T-cell (primary cell): ENCODE results near the gene NPHP4. TPM values are rescaled to one million over a fixed set of nuclear protein-coding genes. Genes with fewer than 3 reads are reported as not detected.

Experiments used
- ATAC-seq, 4 experiments: fragments of 200-7000 bp in 3 of 4; fragments of 150-1000 bp in 1 of 4; cut with Tn5 transposase; replicated peaks in 1 of 4; 1 replicate in 3 of 4; 2 replicates in 1 of 4; pipeline ENCODE4 v1.10.0; 2021; ENCODE audit warnings: moderate library complexity in 3 of 4, mild to moderate bottlenecking in 2 of 4, moderate number of reproducible peaks in 1 of 4
- CTCF ChIA-PET, 2 donors: fragments of 300-600 bp; sonication (Branson Sonifier 250); formaldehyde crosslinking; loops; one replicate each; lab custom pipeline; 2022; ENCODE audit warnings: antibody characterized with exemption in 2 of 2; lab: Charles Lee
- POLR2A ChIA-PET, 2 donors: fragments of 300-600 bp; sonication (Branson Sonifier 250); formaldehyde crosslinking; loops; one replicate each; lab custom pipeline; 2022; ENCODE audit warnings: antibody characterized with exemption in 2 of 2; lab: Charles Lee
- DNase-seq, 35 experiments: peaks; one replicate each; pipeline versions ENCODE4 v3.0.0 to v3.0.0-alpha.2; 2013 to 2023
- H3K27ac ChIP-seq: one replicate; pipeline ENCODE4 v1.5.1; 2013; ENCODE audit warnings: low read length
- H3K27me3 ChIP-seq, 2 experiments: replicated peaks in 1 of 2; 1 replicate in 1 of 2; 2 replicates in 1 of 2; pipeline versions ENCODE4 v1.6.1 to v1.7.0; 2013; ENCODE audit warnings: low read length in 1 of 2, mixed read lengths in 1 of 2; ENCODE audit not compliant: control insufficient read depth in 2 of 2, insufficient read depth in 2 of 2; ENCODE audit errors: extremely low read depth in 1 of 2
- H3K36me3 ChIP-seq, 2 donors: 1 replicate in 1 of 2; 2 replicates in 1 of 2; pipeline versions ENCODE4 v1.6.1 to v1.7.0; 2013; ENCODE audit warnings: low read length in 1 of 2; ENCODE audit not compliant: control insufficient read depth in 2 of 2, insufficient read depth in 1 of 2; ENCODE audit errors: extremely low read depth in 1 of 2
- H3K4me1 ChIP-seq, 2 experiments: 1 replicate in 1 of 2; 2 replicates in 1 of 2; pipeline versions ENCODE4 v1.6.1 to v1.7.0; 2013; ENCODE audit warnings: low read length in 2 of 2, mixed read lengths in 1 of 2; ENCODE audit not compliant: insufficient read depth in 2 of 2, control insufficient read depth in 1 of 2; ENCODE audit errors: extremely low read depth in 1 of 2
- H3K4me3 ChIP-seq, 2 donors: 1 replicate in 1 of 2; 2 replicates in 1 of 2; pipeline versions ENCODE4 v1.5.1 to v1.7.0; 2013; ENCODE audit warnings: mild to moderate bottlenecking in 2 of 2, low read length in 1 of 2, moderate library complexity in 1 of 2; ENCODE audit not compliant: control insufficient read depth in 1 of 2; ENCODE audit errors: extremely low read depth in 1 of 2
- H3K9me3 ChIP-seq: 2 replicates; pipeline ENCODE4 v1.7.0; 2013
- H3K27ac Mint-ChIP-seq, 2 donors: one replicate each; pipeline ENCODE4 v1.8.0; 2020 to 2021; ENCODE audit warnings: mild to moderate bottlenecking in 2 of 2, mixed read lengths in 2 of 2
- H3K27me3 Mint-ChIP-seq, 2 donors: one replicate each; pipeline ENCODE4 v1.8.0; 2021 to 2022; ENCODE audit warnings: mixed read lengths in 2 of 2
- H3K36me3 Mint-ChIP-seq: one replicate; pipeline ENCODE4 v1.8.0; 2021; ENCODE audit warnings: mixed read lengths
- H3K4me1 Mint-ChIP-seq, 3 donors: one replicate each; pipeline ENCODE4 v1.8.0; 2020 to 2022; ENCODE audit warnings: mixed read lengths in 3 of 3, mild to moderate bottlenecking in 1 of 3
- H3K4me3 Mint-ChIP-seq, 3 donors: one replicate each; pipeline ENCODE4 v1.8.0; 2020 to 2022; ENCODE audit warnings: mild to moderate bottlenecking in 3 of 3, mixed read lengths in 3 of 3, moderate library complexity in 3 of 3
- H3K9me3 Mint-ChIP-seq, 3 donors: one replicate each; pipeline ENCODE4 v1.8.0; 2020 to 2022; ENCODE audit warnings: mixed read lengths in 3 of 3
- WGBS: methylation state at CpG from one replicate; pipeline ENCODE4 v1.1.5; 2013; ENCODE audit warnings: missing lambda C conversion rate; ENCODE audit not compliant: insufficient coverage; 5-methylcytosine and 5-hydroxymethylcytosine counted together
- total RNA-seq, 35 experiments: library from RNA in 6 of 35; stranded (reverse) in 6 of 35; fragments of 120-200 nt in 1 of 35; gene quantifications; one replicate each; pipeline versions ENCODE4 v1.2.1 to v1.2.4 and lab custom pipeline; 2013 to 2026

NPHP4 gene
- total RNA-seq, 5 donors from 2014 or later (not counting 1 experiment from before 2014, with no cell fraction given): 9.0 to 10.5 (median 9.8) TPM

- Histone ChIP-seq H3K9me3 (no peaks in the 10 kb centered on the region), H3K4me3 (no peak overlapping the region), H3K4me1 (peaks cover 0 to 51% of the 10 kb centered on the region in 2 experiments), H3K27me3 (no peaks in the 10 kb centered on the region), H3K36me3 (peaks cover 0 to 9% of the 10 kb centered on the region in 2 donors), H3K27ac (no peak overlapping the region)
- Mint-ChIP-seq H3K4me3 (no peak overlapping the region), H3K4me1 (peaks cover 6 to 32% (median 29%) of the 10 kb centered on the region in 3 donors), H3K27ac (no peak overlapping the region), H3K27me3 (no peaks in the 10 kb centered on the region), H3K9me3 (no peaks in the 10 kb centered on the region), H3K36me3 (peaks cover 4% of the 10 kb centered on the region)
- CTCF ChIA-PET: no interaction called here
- POLR2A ChIA-PET: no interaction called here
- ATAC-seq (no peak), DNase-seq (no peak)
- WGBS: 99% methylated on average over 7 of the region's 11 CpGs
These were observed 15.8 kb upstream of the NPHP4 start for GRCh38 chr1:6008084-6008415.

- H3K4me3 Mint-ChIP-seq: peak overlapping the region in 1 of 3 donors; percentile 39
- peak in 2 of 4 experiments; percentile 76 to 82 for ATAC-seq
- H3K36me3 ChIP-seq: peaks cover 3 to 11% of the 10 kb centered on the region in 2 donors
These were observed 15.3 kb upstream of the NPHP4 start for GRCh38 chr1:6007318-6008083.

GRCh38 chr1:6006882-6007281, 14.7 kb upstream of the NPHP4 start:
- ATAC-seq (no peak), DNase-seq (no peak)
- Mint-ChIP-seq H3K27ac (no peak overlapping the region), H3K4me3 (peak overlapping the region in 1 of 3 donors; percentile 39), H3K27me3 (no peaks in the 10 kb centered on the region), H3K9me3 (no peaks in the 10 kb centered on the region), H3K4me1 (peaks cover 6 to 38% (median 35%) of the 10 kb centered on the region in 3 donors), H3K36me3 (peaks cover 4% of the 10 kb centered on the region)
- H3K36me3 ChIP-seq: peaks cover 3 to 11% of the 10 kb centered on the region in 2 donors
- no peak overlapping the region for H3K27ac ChIP-seq
- no peaks in the 10 kb centered on the region for H3K9me3 ChIP-seq
- H3K4me3 ChIP-seq: peak overlapping the region in 1 of 2 donors; percentile 9
- H3K4me1 ChIP-seq: peaks cover 0 to 55% of the 10 kb centered on the region in 2 experiments
- ChIA-PET POLR2A (no interaction called here), CTCF (no interaction called here)
- 89% methylated on average over 10 of the region's 12 CpGs for WGBS
- H3K27me3 ChIP-seq: no peaks in the 10 kb centered on the region

More at GRCh38 chr1:6007318-6008083, 15.3 kb upstream of the NPHP4 start:
- Histone ChIP-seq H3K27me3 (no peaks in the 10 kb centered on the region), H3K27ac (no peak overlapping the region), H3K4me3 (peak overlapping the region in 1 of 2 donors; percentile 9), H3K4me1 (peaks cover 0 to 50% of the 10 kb centered on the region in 2 experiments), H3K9me3 (no peaks in the 10 kb centered on the region)
- CTCF ChIA-PET: no interaction called here
- POLR2A ChIA-PET: no interaction called here
- Mint-ChIP-seq H3K9me3 (no peaks in the 10 kb centered on the region), H3K27me3 (no peaks in the 10 kb centered on the region), H3K27ac (no peak overlapping the region), H3K4me1 (peaks cover 6 to 33% (median 30%) of the 10 kb centered on the region in 3 donors), H3K36me3 (peaks cover 4% of the 10 kb centered on the region)
- DNase-seq: peak in 3 of 35 experiments; percentile 29 to 42 (median 36)
- 32% methylated on average over 20 of the region's 25 CpGs for WGBS

- Mint-ChIP-seq H3K9me3 (no peaks in the 10 kb centered on the region), H3K4me1 (peaks cover 10 to 43% (median 39%) of the 10 kb centered on the region in 3 donors), H3K27me3 (no peaks in the 10 kb centered on the region), H3K36me3 (peaks cover 4% of the 10 kb centered on the region), H3K27ac (peak overlapping the region in 1 of 2 donors; percentile 11), H3K4me3 (no peak overlapping the region)
- DNase-seq (no peak), ATAC-seq (no peak)
- 100% methylated on average over 1 of the region's 10 CpGs for WGBS
- peaks cover 0 to 50% of the 10 kb centered on the region in 2 experiments for H3K4me1 ChIP-seq
- H3K27me3 ChIP-seq: no peaks in the 10 kb centered on the region
- H3K36me3 ChIP-seq: peaks cover 3 to 14% of the 10 kb centered on the region in 2 donors
- CTCF ChIA-PET: no interaction called here
- POLR2A ChIA-PET: no interaction called here
- no peaks in the 10 kb centered on the region for H3K9me3 ChIP-seq
- no peak overlapping the region for H3K4me3 ChIP-seq
- H3K27ac ChIP-seq: no peak overlapping the region
These were observed 13.2 kb upstream of the NPHP4 start for GRCh38 chr1:6005276-6005917.

- DNase-seq: no peak
- ATAC-seq: no peak
- WGBS: 97% methylated on average over 8 of the region's 11 CpGs
- Histone ChIP-seq H3K4me3 (no peak overlapping the region), H3K27me3 (no peaks in the 10 kb centered on the region), H3K36me3 (peaks cover 3 to 14% of the 10 kb centered on the region in 2 donors), H3K4me1 (peaks cover 0 to 47% of the 10 kb centered on the region in 2 experiments), H3K9me3 (no peaks in the 10 kb centered on the region), H3K27ac (no peak overlapping the region)
- H3K4me1 Mint-ChIP-seq: peaks cover 16 to 46% (median 44%) of the 10 kb centered on the region in 3 donors
- H3K4me3 Mint-ChIP-seq: no peak overlapping the region
- ChIA-PET POLR2A (no interaction called here), CTCF (no interaction called here)
- H3K27ac Mint-ChIP-seq: peak overlapping the region in 1 of 2 donors; percentile 25
- peaks cover 4% of the 10 kb centered on the region for H3K36me3 Mint-ChIP-seq
- no peaks in the 10 kb centered on the region for H3K9me3 Mint-ChIP-seq
- H3K27me3 Mint-ChIP-seq: no peaks in the 10 kb centered on the region
These were observed 12.3 kb upstream of the NPHP4 start for GRCh38 chr1:6004412-6005123.
